Right lobe of liver (tissue), 4 donors: ENCODE results near the gene REC114.

Experiments
- CTCF ChIP-seq, 4 donors: fragments of 200-600 bp in 3 of 4; fragments of 450-650 bp in 1 of 4; IDR thresholded peaks; one replicate each; pipeline versions ENCODE4 v1.5.1 to v1.8.0; 2016 to 2022; ENCODE audit warnings: antibody characterized with exemption in 4 of 4, mild to moderate bottlenecking in 2 of 4
- POLR2A ChIP-seq: fragments of 450-650 bp; IDR thresholded peaks from one replicate; pipeline ENCODE4 v1.6.1; 2017; ENCODE audit warnings: antibody characterized with exemption, mild to moderate bottlenecking
- donor health status: DM: no; HTN: no; CAD: no.
- donor health status: DM: no; HTN: no; CAD: no.
- donor health status: DM: no; HTN: yes; CAD: no.

GRCh38 chr15:73414876-73415275 lies 28.1 kb upstream of the REC114 start:
- TF ChIP-seq POLR2A (no peak), CTCF (IDR thresholded peaks at IDR 0.05) (no peak)
